Fibroblast of lung (primary cell): ENCODE measurements around the gene SPRING1.

Experiments
- EZH2 ChIP-seq: IDR thresholded peaks from 2 replicates; pipeline ENCODE4 v1.5.1; 2012; ENCODE audit warnings: low read length, control low read depth, mild to moderate bottlenecking; ENCODE audit errors: missing control alignments
- TF ChIP-seq, protein P1 (sequence below), 2 donors: IDR thresholded peaks in 1 of 2; conservative IDR thresholded peaks in 1 of 2; 1 replicate in 1 of 2; 2 replicates in 1 of 2; pipeline ENCODE4 v1.5.1; 2011 to 2012; ENCODE audit warnings: low read length in 2 of 2, control low read depth in 1 of 2, inconsistent platforms in 1 of 2, low read depth in 1 of 2, mild to moderate bottlenecking in 1 of 2

DNA sequence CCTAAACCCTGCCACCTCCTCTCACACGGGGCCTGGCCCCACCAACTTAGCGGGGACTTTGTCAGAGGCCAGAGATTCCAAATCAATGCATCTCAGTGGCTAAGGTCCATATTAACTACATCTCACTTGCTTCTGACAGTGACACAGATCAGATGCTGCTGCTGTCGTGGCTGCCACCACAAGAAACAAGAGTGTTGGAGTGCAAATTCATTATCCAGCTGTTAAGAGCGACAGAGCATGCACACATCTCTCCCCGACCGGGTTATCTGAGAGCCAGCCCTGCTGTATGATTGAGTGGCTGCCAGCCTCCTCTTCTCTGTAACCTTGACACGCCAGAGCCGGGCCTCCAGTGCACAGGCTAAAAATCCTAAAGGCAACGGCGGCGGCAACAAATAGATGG lies 40.2 kb downstream of the SPRING1 start:
- TF ChIP-seq, protein P1, sequence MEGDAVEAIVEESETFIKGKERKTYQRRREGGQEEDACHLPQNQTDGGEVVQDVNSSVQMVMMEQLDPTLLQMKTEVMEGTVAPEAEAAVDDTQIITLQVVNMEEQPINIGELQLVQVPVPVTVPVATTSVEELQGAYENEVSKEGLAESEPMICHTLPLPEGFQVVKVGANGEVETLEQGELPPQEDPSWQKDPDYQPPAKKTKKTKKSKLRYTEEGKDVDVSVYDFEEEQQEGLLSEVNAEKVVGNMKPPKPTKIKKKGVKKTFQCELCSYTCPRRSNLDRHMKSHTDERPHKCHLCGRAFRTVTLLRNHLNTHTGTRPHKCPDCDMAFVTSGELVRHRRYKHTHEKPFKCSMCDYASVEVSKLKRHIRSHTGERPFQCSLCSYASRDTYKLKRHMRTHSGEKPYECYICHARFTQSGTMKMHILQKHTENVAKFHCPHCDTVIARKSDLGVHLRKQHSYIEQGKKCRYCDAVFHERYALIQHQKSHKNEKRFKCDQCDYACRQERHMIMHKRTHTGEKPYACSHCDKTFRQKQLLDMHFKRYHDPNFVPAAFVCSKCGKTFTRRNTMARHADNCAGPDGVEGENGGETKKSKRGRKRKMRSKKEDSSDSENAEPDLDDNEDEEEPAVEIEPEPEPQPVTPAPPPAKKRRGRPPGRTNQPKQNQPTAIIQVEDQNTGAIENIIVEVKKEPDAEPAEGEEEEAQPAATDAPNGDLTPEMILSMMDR (conservative IDR thresholded peaks at IDR 0.05 in 1 of 2, IDR thresholded peaks at IDR 0.05 in 1 of 2; ENCODE audit: low read depth in 1 of 2, low read length in 2 of 2), result no peak
- no peak for TF ChIP-seq EZH2
